Adrenal gland (tissue), 5 donors: ENCODE data around the gene FANCG.

Experiments used
- POLR2A ChIP-seq, 2 donors: fragments of 450-650 bp; IDR thresholded peaks; one replicate each; pipeline ENCODE4 v1.6.1; 2017; ENCODE audit warnings: antibody characterized with exemption in 2 of 2, mild to moderate bottlenecking in 2 of 2, moderate library complexity in 1 of 2
- TF ChIP-seq, protein P1 (sequence below), 6 experiments: fragments of 450-650 bp in 4 of 6; fragments of 200-600 bp in 2 of 6; sonication (generic) in 1 of 6; IDR thresholded peaks; 1 replicate in 5 of 6; 2 replicates in 1 of 6; pipeline versions ENCODE4 v1.5.1 to v1.8.0; 2016 to 2021; ENCODE audit warnings: antibody characterized with exemption in 6 of 6, mild to moderate bottlenecking in 2 of 6, moderate library complexity in 1 of 6
- donor health status: DM: no; HTN: no; CAD: no.

GRCh38 chr9:35070823-35071813 is 8.6 kb downstream of the FANCG start:
- TF ChIP-seq, protein P1, sequence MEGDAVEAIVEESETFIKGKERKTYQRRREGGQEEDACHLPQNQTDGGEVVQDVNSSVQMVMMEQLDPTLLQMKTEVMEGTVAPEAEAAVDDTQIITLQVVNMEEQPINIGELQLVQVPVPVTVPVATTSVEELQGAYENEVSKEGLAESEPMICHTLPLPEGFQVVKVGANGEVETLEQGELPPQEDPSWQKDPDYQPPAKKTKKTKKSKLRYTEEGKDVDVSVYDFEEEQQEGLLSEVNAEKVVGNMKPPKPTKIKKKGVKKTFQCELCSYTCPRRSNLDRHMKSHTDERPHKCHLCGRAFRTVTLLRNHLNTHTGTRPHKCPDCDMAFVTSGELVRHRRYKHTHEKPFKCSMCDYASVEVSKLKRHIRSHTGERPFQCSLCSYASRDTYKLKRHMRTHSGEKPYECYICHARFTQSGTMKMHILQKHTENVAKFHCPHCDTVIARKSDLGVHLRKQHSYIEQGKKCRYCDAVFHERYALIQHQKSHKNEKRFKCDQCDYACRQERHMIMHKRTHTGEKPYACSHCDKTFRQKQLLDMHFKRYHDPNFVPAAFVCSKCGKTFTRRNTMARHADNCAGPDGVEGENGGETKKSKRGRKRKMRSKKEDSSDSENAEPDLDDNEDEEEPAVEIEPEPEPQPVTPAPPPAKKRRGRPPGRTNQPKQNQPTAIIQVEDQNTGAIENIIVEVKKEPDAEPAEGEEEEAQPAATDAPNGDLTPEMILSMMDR (IDR thresholded peaks at IDR 0.05) = no peak
- TF ChIP-seq POLR2A (IDR thresholded peaks at IDR 0.05) = no peak
